Activated naive CD8-positive, alpha-beta T cell treated with anti-CD3 and anti-CD28 coated beads, Interleukin-2, amount 10 ng/mL, durations not matched to agents 7 days and 5 days (primary cell): ENCODE measurements around the gene STAM2. TPM values are rescaled to one million over a fixed set of nuclear protein-coding genes. Genes with fewer than 3 reads are reported as not detected.
"Not testable (repeated sequence)": the region's sequence is repeated elsewhere in the genome, so short reads cannot be mapped to it uniquely, and the experiment has no call there.

Experiments
- ATAC-seq: fragments of 150-1000 bp; cut with Tn5 transposase; one replicate; pipeline ENCODE4 v1.10.0; 2021; ENCODE audit warnings: low read depth, moderate library complexity
- POLR2A ChIA-PET: fragments of 350-600 bp; sonication (Branson Sonifier 250); formaldehyde crosslinking; loops from one replicate; lab custom pipeline; 2021; ENCODE audit warnings: antibody characterized with exemption; lab: Charles Lee
- DNase-seq: peaks from one replicate; pipeline ENCODE4 v3.0.0; 2021
- H3K27ac Mint-ChIP-seq: one replicate; pipeline ENCODE4 v1.8.0; 2022; ENCODE audit warnings: mild to moderate bottlenecking, mixed read lengths
- H3K27me3 Mint-ChIP-seq: one replicate; pipeline ENCODE4 v1.8.0; 2022; ENCODE audit warnings: mild to moderate bottlenecking, moderate library complexity, mixed read lengths
- H3K36me3 Mint-ChIP-seq: one replicate; pipeline ENCODE4 v1.8.0; 2021; ENCODE audit warnings: mild to moderate bottlenecking, mixed read lengths
- H3K4me1 Mint-ChIP-seq: one replicate; pipeline ENCODE4 v1.8.0; 2021; ENCODE audit warnings: mixed read lengths
- H3K4me3 Mint-ChIP-seq: one replicate; pipeline ENCODE4 v1.8.0; 2022; ENCODE audit warnings: mild to moderate bottlenecking, moderate library complexity, mixed read lengths
- H3K9me3 Mint-ChIP-seq: one replicate; pipeline ENCODE4 v1.8.0; 2021; ENCODE audit warnings: mixed read lengths
- total RNA-seq, 2 experiments: library from RNA; stranded (reverse); gene quantifications; one replicate each; pipeline ENCODE4 v1.2.3, GENCODE V29; 2021

STAM2 gene
- 10 to 100 TPM; 19.0 to 19.2 TPM for total RNA-seq

GRCh38 chr2:152175368-152176112 lies at the start of gene STAM2:
TSS of gene STAM2 (minus strand) at chr2:152175763. CDS start at chr2:152175642, 121 bp downstream.
- peak; percentile 96 for DNase-seq
- H3K27ac Mint-ChIP-seq: peak within 1 kb of the TSS; percentile 100
- no peaks in the 10 kb centered on the region for H3K27me3 Mint-ChIP-seq
- H3K4me1 Mint-ChIP-seq: peaks cover 22% of the 10 kb centered on the region
- peaks cover 6% of the 10 kb centered on the region for H3K36me3 Mint-ChIP-seq
- POLR2A ChIA-PET: interaction anchor here (0.9 to 1.8 kb wide), 3 partner anchors 160 to 543 kb away, joined by 3 to 5 read pairs (median 3); partner anchors contain the start of genes ARL6IP6 and FMNL2
- H3K9me3 Mint-ChIP-seq: no peaks in the 10 kb centered on the region
- peak; percentile 86 for ATAC-seq
- peak within 1 kb of the TSS; percentile 97 for H3K4me3 Mint-ChIP-seq

GRCh38 chr2:152223977-152224376 lies 48.4 kb upstream of the STAM2 start:
- H3K4me3 Mint-ChIP-seq: no peak overlapping the region
- no peaks in the 10 kb centered on the region for H3K4me1 Mint-ChIP-seq
- no peaks in the 10 kb centered on the region for H3K9me3 Mint-ChIP-seq
- H3K27ac Mint-ChIP-seq: no peak overlapping the region
- no peaks in the 10 kb centered on the region for H3K36me3 Mint-ChIP-seq
- DNase-seq (no peak), ATAC-seq (no peak)
- peaks cover 11% of the 10 kb centered on the region for H3K27me3 Mint-ChIP-seq
- POLR2A ChIA-PET: no interaction called here

- no peaks in the 10 kb centered on the region for H3K9me3 Mint-ChIP-seq
- H3K4me3 Mint-ChIP-seq: no peak overlapping the region
- H3K36me3 Mint-ChIP-seq: no peaks in the 10 kb centered on the region
- ATAC-seq (no peak), DNase-seq (no peak)
- no peak overlapping the region for H3K27ac Mint-ChIP-seq
- H3K4me1 Mint-ChIP-seq: no peaks in the 10 kb centered on the region
- POLR2A ChIA-PET: no interaction called here
- H3K27me3 Mint-ChIP-seq: peaks cover 11% of the 10 kb centered on the region
Observed at GRCh38 chr2:152222975-152223637, 47.5 kb upstream of the STAM2 start.

GRCh38 chr2:152221839-152222238 lies 46.3 kb upstream of the STAM2 start:
- Mint-ChIP-seq H3K27ac (no peak overlapping the region), H3K4me1 (no peaks in the 10 kb centered on the region), H3K9me3 (no peaks in the 10 kb centered on the region), H3K4me3 (no peak overlapping the region), H3K36me3 (no peaks in the 10 kb centered on the region), H3K27me3 (peaks cover 15% of the 10 kb centered on the region)
- POLR2A ChIA-PET: no interaction called here
- no peak for DNase-seq
- no peak for ATAC-seq

- no peak for ATAC-seq
- POLR2A ChIA-PET: no interaction called here
- Mint-ChIP-seq H3K9me3 (no peaks in the 10 kb centered on the region), H3K27me3 (peaks cover 11% of the 10 kb centered on the region), H3K27ac (no peak overlapping the region), H3K4me3 (no peak overlapping the region), H3K36me3 (no peaks in the 10 kb centered on the region), H3K4me1 (no peaks in the 10 kb centered on the region)
- DNase-seq: no peak
Observed at GRCh38 chr2:152219077-152219828, 43.7 kb upstream of the STAM2 start.

GRCh38 chr2:152201466-152201830 lies 25.9 kb upstream of the STAM2 start:
- ATAC-seq: no peak
- peaks cover 4% of the 10 kb centered on the region for H3K27me3 Mint-ChIP-seq
- POLR2A ChIA-PET: no interaction called here
- H3K9me3 Mint-ChIP-seq: no peaks in the 10 kb centered on the region
- DNase-seq: no peak
- no peak overlapping the region for H3K27ac Mint-ChIP-seq
- no peaks in the 10 kb centered on the region for H3K36me3 Mint-ChIP-seq
- H3K4me1 Mint-ChIP-seq: peaks cover 8% of the 10 kb centered on the region
- H3K4me3 Mint-ChIP-seq: no peak overlapping the region

GRCh38 chr2:152200565-152201465 lies 25.3 kb upstream of the STAM2 start:
- POLR2A ChIA-PET: no interaction called here
- no peak for ATAC-seq
- DNase-seq: no peak
- H3K9me3 Mint-ChIP-seq: no peaks in the 10 kb centered on the region
- no peaks in the 10 kb centered on the region for H3K36me3 Mint-ChIP-seq
- H3K4me1 Mint-ChIP-seq: peaks cover 8% of the 10 kb centered on the region
- H3K4me3 Mint-ChIP-seq: no peak overlapping the region
- peaks cover 4% of the 10 kb centered on the region for H3K27me3 Mint-ChIP-seq
- no peak overlapping the region for H3K27ac Mint-ChIP-seq

GRCh38 chr2:152200101-152200500 lies 24.5 kb upstream of the STAM2 start:
- no peaks in the 10 kb centered on the region for H3K36me3 Mint-ChIP-seq
- H3K27ac Mint-ChIP-seq: no peak overlapping the region
- no peak overlapping the region for H3K4me3 Mint-ChIP-seq
- POLR2A ChIA-PET: no interaction called here
- H3K9me3 Mint-ChIP-seq: no peaks in the 10 kb centered on the region
- no peak for DNase-seq
- no peak for ATAC-seq
- peaks cover 8% of the 10 kb centered on the region for H3K4me1 Mint-ChIP-seq
- peaks cover 4% of the 10 kb centered on the region for H3K27me3 Mint-ChIP-seq

GRCh38 chr2:152198499-152198898 lies 22.9 kb upstream of the STAM2 start:
- peaks cover 10% of the 10 kb centered on the region for H3K27me3 Mint-ChIP-seq

GRCh38 chr2:152197508-152198284 lies 22.1 kb upstream of the STAM2 start:
- H3K27ac Mint-ChIP-seq, H3K4me3 Mint-ChIP-seq, ATAC-seq, DNase-seq, H3K9me3 Mint-ChIP-seq, POLR2A ChIA-PET, H3K36me3 Mint-ChIP-seq, H3K4me1 Mint-ChIP-seq, H3K27me3 Mint-ChIP-seq: not testable (repeated sequence)

More at GRCh38 chr2:152198499-152198898, 22.9 kb upstream of the STAM2 start:
- Mint-ChIP-seq H3K36me3 (no peaks in the 10 kb centered on the region), H3K4me1 (peaks cover 3% of the 10 kb centered on the region), H3K4me3 (no peak overlapping the region), H3K27ac (no peak overlapping the region), H3K9me3 (no peaks in the 10 kb centered on the region)
- POLR2A ChIA-PET: no interaction called here
- ATAC-seq (no peak), DNase-seq (no peak)

- H3K4me3 Mint-ChIP-seq: no peak overlapping the region
- DNase-seq (no peak), ATAC-seq (no peak)
- peaks cover 21% of the 10 kb centered on the region for H3K27me3 Mint-ChIP-seq
- POLR2A ChIA-PET: no interaction called here
- H3K9me3 Mint-ChIP-seq: no peaks in the 10 kb centered on the region
- H3K27ac Mint-ChIP-seq: no peak overlapping the region
- no peaks in the 10 kb centered on the region for H3K4me1 Mint-ChIP-seq
- H3K36me3 Mint-ChIP-seq: no peaks in the 10 kb centered on the region
Observed at GRCh38 chr2:152189622-152190495, 14.3 kb upstream of the STAM2 start.
